ENCODE measurements around the gene IGFBP6. TPM values are rescaled to one million over a fixed set of nuclear protein-coding genes. Genes with fewer than 3 reads are reported as not detected.

IGFBP6 gene
- total RNA-seq, 6 experiments from 2014 or later, result 1.7 to 25.4 (median 4.9) TPM

DNA sequence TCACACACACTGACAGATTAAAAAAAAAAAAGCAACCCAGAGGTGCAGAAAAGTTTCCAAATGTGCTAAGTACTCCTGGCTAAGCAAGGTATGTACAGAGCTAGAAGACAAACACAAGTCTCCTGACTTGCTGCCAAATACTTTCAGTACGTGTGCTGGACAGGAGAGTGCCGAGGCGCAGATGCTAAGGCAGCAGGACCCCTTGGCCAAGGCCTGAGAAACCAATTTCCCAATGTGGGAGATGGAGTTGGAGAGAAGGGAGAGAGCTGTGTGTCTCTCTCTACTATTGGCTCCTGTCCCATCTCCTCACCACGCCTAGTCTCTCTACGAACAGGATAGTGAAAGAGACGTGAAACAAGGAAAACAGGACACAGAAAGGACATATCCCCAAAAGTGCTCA lies 23.6 kb upstream of the IGFBP6 start:
- ATAC-seq (peak; percentile 5 to 55 (median 41)), DNase-seq (no peak)
- Histone ChIP-seq H3K27ac (no peak overlapping the region), H3K9me3 (no peaks in the 10 kb centered on the region), H3K4me3 (no peak overlapping the region), H3K36me3 (peaks cover 0 to 25% (median 6%) of the 10 kb centered on the region in 4 donors), H3K27me3 (no peaks in the 10 kb centered on the region), H3K4me1 (peaks cover 0 to 21% (median 3%) of the 10 kb centered on the region in 4 donors)
- 34% methylated on average over 6 of the region's 6 CpGs for WGBS (ENCODE audit: insufficient coverage, low coverage, low lambda C conversion rate, missing lambda C conversion rate)
- intact Hi-C loops (cut with DNase I), result loop anchor here in 1 of 2 donors (10.0 kb wide), 1 partner anchor 211 kb away; no protein-coding TSS in a partner anchor
- TF ChIP-seq POLR2A (IDR thresholded peaks at IDR 0.05), result no peak
- TF ChIP-seq, protein P1, sequence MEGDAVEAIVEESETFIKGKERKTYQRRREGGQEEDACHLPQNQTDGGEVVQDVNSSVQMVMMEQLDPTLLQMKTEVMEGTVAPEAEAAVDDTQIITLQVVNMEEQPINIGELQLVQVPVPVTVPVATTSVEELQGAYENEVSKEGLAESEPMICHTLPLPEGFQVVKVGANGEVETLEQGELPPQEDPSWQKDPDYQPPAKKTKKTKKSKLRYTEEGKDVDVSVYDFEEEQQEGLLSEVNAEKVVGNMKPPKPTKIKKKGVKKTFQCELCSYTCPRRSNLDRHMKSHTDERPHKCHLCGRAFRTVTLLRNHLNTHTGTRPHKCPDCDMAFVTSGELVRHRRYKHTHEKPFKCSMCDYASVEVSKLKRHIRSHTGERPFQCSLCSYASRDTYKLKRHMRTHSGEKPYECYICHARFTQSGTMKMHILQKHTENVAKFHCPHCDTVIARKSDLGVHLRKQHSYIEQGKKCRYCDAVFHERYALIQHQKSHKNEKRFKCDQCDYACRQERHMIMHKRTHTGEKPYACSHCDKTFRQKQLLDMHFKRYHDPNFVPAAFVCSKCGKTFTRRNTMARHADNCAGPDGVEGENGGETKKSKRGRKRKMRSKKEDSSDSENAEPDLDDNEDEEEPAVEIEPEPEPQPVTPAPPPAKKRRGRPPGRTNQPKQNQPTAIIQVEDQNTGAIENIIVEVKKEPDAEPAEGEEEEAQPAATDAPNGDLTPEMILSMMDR (IDR thresholded peaks at IDR 0.05), result no peak

DNA sequence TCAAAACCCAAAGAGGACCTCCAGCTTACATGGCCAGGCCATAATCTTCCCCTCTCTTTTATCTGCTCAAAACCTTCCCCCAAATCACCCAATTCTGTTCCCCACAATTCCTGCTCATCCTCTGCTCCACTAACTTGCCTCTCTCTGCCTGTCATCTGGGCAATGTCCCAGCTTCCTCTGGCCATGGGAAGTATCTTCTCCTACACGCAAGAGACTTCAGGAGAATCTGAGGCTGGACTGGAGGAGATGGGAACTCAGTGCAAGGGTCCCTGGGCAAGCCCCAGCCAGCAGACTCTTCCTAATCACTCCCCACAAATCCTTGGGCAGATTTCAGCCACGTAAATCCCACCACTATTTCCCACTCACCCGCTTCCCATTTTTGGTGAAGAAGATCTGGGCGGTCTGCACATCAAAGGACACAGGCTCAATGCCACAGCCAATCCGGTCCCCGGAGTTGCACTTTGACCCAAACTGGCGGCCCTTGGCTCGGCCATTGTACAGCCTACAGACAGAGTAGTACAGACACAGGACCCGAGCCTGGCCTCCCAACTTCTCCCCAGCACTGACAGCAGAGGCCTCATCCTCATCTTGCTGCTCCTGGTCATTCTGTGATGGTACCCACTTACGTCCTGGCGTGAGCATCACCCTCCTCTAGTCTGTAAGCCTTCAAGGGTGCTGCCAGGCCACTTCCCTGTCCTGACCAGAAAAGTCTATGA lies 23.0 kb upstream of the IGFBP6 start:
- H3K4me3 ChIP-seq, result no peak overlapping the region
- H3K27me3 ChIP-seq, result no peaks in the 10 kb centered on the region
- ATAC-seq, result no peak
- intact Hi-C loops (cut with DNase I), result loop anchor here in 1 of 2 donors (10.0 kb wide), 1 partner anchor 210 kb away; no protein-coding TSS in a partner anchor
- peaks cover 0 to 25% (median 6%) of the 10 kb centered on the region in 4 donors for H3K36me3 ChIP-seq
- WGBS (ENCODE audit: insufficient coverage, low coverage, low lambda C conversion rate, missing lambda C conversion rate), result 74% methylated on average over 7 of the region's 11 CpGs
- TF ChIP-seq POLR2A (IDR thresholded peaks at IDR 0.05), result no peak
- TF ChIP-seq, protein P1 (IDR thresholded peaks at IDR 0.05), result no peak
- DNase-seq, result no peak
- no peaks in the 10 kb centered on the region for H3K9me3 ChIP-seq
- H3K4me1 ChIP-seq, result peaks cover 0 to 21% (median 3%) of the 10 kb centered on the region in 4 donors
- no peak overlapping the region for H3K27ac ChIP-seq

DNA sequence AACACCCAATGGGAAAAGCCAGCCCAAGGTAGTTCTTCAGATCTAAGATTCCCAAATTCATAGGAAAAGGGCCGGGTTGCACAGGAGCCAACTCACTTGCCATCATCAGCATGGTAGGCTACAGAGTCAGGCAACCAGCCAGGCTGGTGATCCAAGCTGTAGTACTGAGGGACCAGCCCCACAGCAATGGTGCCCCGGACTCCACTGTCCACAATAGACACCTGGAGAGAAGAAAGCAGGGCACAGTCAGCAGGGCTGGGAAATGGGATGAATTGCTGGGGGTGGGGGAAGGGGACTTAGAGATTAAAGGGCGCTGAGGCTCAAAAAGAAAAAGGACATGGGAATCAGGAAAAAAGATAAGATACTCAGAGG lies 22.5 kb upstream of the IGFBP6 start:
- DNase-seq (no peak), ATAC-seq (no peak)
- Histone ChIP-seq H3K4me3 (no peak overlapping the region), H3K27ac (no peak overlapping the region), H3K36me3 (peaks cover 0 to 25% (median 6%) of the 10 kb centered on the region in 4 donors), H3K27me3 (no peaks in the 10 kb centered on the region), H3K9me3 (no peaks in the 10 kb centered on the region), H3K4me1 (peaks cover 0 to 24% (median 3%) of the 10 kb centered on the region in 4 donors)
- TF ChIP-seq, protein P1 (IDR thresholded peaks at IDR 0.05), result no peak
- no peak for TF ChIP-seq POLR2A (IDR thresholded peaks at IDR 0.05)
- intact Hi-C loops (cut with DNase I), result loop anchor here in 1 of 2 donors (10.0 kb wide), 1 partner anchor 210 kb away; no protein-coding TSS in a partner anchor
- 87% methylated on average over 3 of the region's 3 CpGs for WGBS (ENCODE audit: insufficient coverage, low coverage, low lambda C conversion rate, missing lambda C conversion rate)

DNA sequence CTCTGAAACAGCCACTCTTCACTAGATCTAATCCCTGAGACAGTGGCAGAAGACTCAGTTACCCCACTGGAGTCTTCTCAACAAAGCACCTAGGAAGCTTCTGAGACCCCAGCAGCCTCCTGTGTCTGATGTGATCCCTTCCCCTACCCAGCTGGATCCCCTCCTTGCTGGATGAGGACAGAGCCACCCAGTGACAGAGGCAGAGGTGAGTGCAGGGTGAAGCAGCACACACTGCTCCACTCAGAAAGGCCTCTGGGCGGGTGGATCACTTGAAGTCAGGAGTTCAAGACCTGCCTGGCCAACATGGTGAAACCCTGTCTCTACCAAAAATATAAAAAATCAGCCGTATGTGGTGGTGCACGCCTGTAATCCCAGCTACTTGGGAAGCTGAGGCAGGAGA lies 21.0 kb upstream of the IGFBP6 start:
- Histone ChIP-seq H3K36me3 (peaks cover 0 to 25% (median 6%) of the 10 kb centered on the region in 4 donors), H3K27ac (no peak overlapping the region), H3K4me1 (peaks cover 0 to 25% (median 3%) of the 10 kb centered on the region in 4 donors), H3K4me3 (no peak overlapping the region), H3K9me3 (no peaks in the 10 kb centered on the region), H3K27me3 (no peaks in the 10 kb centered on the region)
- ATAC-seq (no peak), DNase-seq (no peak)
- intact Hi-C loops (cut with DNase I), result loop anchor here in 1 of 2 donors (10.0 kb wide), 1 partner anchor 208 kb away; no protein-coding TSS in a partner anchor
- 88% methylated on average over 1 of the region's 3 CpGs for WGBS (ENCODE audit: insufficient coverage, low coverage, low lambda C conversion rate, missing lambda C conversion rate)
- TF ChIP-seq POLR2A (IDR thresholded peaks at IDR 0.05), result no peak
- TF ChIP-seq, protein P1 (IDR thresholded peaks at IDR 0.05), result no peak

All from right lobe of liver (tissue), 6 donors.